NCI-H2081 treated with DMSO at 0.1 percent for 48 hours (cell line): ENCODE measurements around the gene ELF2.
"Not testable (repeated sequence)": the region's sequence is repeated elsewhere in the genome, so short reads cannot be mapped to it uniquely, and the experiment has no call there.

ENCODE experiments used
- DNase-seq: peaks from one replicate; lab custom pipeline; 2025; lab: John Stamatoyannopoulos, UW

The ELF2 gene

DNA sequence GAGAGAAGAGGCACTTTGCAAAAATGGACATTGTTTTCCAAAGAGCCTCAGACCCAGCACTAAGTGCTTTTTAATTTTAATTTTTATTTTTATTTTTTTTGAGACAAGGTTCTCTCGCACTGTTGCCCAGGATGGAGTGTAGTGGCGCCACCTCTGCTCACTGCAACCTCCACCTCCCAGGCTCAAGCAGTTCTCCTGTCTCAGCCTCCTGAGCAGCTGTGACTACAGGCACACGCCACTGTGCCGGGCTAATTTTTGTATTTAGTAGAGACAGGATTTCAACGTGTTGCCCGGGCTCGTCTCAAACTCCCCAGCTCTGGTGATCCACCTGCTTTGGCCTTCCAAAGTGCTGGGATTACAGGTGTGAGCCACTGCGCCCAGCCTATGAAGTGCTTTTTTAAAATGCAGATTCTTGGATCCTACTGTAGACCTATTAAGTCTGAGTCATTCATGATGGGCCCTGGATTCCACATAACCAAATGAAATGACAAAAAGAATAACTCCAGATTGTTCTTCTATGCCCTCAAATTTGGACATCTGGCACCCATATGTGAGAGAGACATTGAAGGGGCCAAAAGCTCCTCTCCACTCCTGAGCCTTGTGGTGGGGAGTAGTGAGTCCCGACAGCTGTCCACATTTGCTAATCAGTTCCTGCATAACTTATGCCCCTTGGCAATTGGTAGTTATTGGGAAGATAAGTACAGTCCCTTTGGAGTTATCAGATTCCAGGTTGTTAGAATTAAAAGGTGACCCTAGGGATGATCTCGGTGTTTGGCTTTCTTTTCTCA, 157.9 kb downstream of the ELF2 start:
- no peak for DNase-seq

DNA sequence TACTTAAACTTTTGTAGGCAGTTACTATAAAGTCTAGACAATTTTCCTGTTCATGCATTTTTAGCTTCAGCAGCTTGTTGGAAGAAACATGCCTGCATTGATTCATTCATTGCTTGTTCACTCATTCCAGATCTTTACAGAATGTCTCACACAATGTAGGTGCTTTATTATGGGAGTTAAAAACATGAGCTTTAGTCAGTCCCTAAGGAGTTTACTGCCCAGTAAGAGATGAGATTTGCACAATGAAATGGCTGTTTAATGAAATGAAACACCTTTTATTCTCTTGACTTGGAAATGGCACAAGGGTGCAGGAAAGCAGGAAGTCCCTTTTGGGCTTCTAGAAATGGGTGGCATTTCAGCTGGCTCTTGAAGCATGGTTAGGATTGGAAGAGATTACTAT, 158.5 kb downstream of the ELF2 start:
- no peak for DNase-seq

DNA sequence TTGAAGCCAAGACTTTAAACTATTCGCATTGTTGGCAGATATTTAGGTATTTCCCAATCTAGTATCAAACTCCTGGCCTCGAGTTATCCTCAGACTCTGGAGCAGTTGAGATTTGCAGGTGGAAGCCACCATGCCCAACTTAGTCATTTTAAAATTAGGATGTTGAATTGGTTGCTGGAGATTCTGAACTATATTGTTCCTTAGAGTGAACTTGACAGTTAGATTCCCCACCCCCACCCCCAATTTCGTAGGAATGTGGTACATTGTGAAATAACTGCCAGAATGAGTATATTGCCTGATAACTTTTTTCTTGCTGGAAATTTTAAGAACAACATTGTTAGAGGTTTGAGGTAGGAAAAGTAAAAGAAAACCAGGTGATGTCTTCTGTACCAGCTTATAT, 159.2 kb downstream of the ELF2 start:
- no peak for DNase-seq

DNA sequence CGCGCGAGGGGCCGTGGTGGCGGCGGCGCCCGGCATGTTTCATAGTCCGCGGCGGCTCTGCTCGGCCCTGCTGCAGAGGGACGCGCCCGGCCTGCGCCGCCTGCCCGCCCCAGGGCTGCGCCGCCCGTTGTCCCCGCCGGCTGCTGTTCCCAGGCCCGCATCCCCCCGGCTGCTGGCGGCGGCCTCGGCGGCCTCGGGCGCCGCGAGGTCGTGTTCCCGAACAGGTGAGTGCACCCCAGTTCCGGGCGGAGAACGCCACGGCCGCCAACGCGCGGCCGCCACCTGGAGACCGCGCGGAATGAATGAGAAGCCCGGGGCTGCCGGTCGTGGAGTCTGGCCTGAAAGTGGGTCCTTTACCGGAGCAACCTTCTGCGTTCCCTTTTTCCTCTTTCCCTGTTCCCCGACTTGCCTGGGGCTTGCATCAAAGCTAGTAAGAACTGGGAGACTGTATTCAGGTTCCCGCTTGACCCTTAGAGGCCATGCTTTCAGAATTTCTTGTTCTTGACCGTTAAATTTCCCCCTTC, 161.0 kb downstream of the ELF2 start:
- no peak for DNase-seq

DNA sequence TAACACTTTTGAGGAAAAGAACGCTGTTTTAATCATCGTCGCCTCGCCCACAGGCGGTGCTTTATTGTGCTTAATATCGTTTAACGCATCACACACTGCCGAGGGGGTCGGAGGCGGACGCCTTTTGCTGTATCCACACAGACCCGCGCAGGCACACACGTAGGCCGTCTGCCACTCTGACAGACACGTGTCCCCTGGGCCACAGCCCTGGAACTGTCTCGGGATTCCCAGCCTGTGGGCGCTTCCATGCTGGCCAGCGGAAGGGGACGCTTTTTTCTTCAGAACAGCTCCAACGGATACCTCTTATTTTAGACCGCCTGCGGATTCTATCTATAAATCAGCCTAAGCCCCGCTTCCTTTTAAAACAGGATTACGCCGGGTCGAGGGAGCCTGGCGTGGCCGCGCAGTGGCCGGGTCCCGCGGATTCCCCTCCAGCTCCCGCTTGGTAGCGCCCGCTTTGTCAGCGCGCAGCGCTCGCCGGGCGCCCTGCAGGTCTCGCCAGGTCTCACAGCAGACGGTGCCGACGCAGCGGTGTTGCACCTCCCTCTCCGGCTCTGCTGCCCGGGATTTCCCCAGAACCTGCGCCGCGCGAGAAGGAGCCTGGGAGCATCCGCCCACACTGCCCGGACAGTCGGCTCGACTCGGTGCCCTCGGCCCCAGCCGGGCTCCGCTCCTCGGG, 161.6 kb downstream of the ELF2 start, which contains the start of gene NOCT:
Gene NOCT (plus strand): TSS at position 513 of the 679 bp plus-strand sequence. CDS start 201 bp downstream, outside the sequence.
- DNase-seq = peak; percentile 40

DNA sequence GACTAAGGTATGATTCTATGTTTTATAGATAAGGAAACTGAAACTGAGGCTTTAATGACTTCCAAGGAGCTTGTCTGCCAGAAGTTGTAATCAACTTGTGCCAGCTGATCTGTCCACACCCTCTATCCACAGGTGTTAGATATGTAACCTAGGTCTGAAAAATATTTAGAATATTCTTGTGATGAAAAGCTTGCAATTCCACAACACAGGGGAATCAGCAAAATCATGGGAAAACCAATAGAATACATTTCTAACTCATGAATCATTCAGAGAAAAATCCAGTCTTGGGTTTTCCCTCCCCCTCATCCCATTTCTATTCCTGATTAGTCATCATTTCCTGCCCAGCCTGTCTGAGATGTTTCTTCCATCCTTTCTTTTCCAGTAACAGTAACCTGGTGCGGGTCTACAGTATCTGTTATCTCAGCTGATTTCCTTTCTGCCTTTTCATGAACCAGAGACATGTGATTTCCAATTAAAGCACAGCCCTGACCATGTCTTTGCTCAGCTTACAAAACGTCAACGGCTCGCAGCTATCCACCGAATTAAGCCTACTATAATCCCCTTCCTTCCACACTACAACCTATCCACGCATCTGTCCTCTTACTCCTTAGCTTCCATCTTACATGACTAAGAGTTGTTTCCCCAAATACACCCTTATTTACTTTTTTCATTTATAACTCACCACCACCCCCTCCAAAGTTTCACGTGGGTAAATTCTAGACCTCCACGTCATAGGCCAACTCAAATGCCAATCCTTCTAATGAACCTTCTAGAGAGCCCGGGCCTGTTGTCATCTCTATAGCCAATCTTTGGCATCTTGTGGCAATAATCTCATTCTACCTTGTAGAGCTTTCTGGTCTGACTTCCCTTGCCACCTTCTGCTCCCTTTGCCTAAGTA, 162.4 kb downstream of the ELF2 start:
- DNase-seq = no peak

DNA sequence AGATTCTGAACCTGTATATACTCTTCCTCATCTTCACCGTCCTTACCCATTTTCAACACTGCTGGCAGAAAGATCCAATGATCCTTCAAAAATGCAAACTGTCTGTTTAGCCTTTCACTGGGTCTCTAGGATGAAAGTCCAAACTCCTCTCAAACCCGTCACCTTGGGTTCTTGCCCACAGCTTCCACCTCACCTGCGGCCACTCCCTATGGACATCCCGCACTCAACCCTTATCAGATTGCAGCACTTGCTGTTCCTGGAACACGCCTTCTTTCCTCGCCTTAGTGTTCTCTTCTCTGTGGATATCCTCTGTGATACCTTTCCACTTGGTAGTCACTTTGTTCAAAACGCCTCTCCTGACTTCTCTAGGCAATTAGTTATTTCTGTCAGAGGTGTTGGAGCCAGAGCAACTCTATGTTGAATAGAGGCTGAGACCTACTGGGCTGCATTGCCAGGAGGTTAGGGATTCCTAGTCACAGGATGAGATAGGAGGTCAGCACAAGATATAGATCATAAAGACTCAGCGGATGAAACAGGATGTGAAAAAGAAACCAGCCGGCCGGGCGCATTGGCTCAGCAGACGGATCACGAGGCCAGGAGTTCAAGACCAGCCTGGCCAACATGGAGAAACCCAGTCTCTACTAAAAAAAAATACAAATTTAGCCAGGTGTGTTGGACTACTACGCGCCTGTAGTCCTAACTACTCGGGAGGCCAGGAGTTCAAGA, 165.6 kb downstream of the ELF2 start:
- no peak for DNase-seq

DNA sequence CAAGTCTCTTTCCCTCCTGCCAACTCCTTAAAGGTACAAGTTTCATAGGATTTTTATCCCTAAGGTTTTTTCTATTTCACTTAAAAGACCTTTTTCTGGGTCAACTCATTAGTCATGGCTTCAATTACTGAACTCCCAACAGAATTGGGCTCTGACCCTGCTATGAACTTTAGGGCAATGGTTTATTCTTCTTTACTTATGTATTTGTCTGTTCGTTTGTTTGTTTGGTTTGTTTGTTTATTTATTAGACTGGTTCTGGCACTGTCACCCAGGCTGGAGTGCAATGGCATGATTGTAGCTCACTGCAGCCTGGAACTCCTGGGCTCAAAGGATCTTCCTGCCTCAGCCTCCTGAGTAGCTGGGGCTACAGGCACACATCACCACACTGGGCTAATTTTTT, 167.3 kb downstream of the ELF2 start:
- no peak for DNase-seq

DNA sequence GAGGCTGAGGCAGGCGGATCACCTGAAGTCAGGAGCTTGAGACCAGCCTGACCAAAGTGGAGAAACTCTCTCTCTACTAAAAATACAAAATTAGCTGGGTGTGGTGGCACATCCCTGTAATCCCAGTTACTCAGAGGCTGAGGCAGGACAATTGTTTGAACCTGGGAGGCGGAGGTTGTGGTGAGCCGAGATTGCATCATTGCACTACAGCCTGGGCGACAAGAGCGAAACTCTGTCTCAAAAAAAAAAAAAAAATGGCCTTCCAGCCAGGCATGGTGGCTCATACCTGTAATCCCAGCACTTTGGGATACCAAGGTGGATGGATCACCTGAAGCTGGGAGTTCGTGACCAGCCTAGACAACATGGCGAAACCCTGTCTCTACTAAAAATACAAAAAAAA, 168.7 kb downstream of the ELF2 start:
- not testable (repeated sequence) for DNase-seq

DNA sequence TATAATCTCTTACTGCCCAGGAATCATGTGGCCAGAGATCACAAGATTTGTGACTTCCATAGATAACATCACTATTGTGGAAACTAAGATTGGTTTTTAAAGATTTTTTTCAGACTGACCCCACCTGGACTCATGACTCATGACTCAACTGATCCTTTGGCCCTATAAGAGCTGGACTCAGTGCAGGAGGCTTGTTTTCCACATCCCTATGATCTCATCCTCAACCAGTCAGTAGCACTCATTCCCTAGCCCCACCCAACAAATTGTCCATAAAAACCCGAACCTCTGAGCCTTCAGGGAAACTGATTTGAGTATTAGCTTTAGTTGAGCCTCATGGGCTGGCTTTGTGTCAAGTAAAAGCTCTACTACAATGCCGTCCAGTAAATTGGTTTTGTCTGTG, 169.4 kb downstream of the ELF2 start:
- no peak for DNase-seq
